Activated T-cell treated with anti-CD3 and anti-CD28 coated beads for 48 hours (primary cell): ENCODE results near the gene PNPLA2.

ENCODE experiments used
- DNase-seq: peaks from one replicate; pipeline ENCODE4 v3.0.0-alpha.2; 2020; ENCODE audit warnings: low read depth

The PNPLA2 gene, protein sequence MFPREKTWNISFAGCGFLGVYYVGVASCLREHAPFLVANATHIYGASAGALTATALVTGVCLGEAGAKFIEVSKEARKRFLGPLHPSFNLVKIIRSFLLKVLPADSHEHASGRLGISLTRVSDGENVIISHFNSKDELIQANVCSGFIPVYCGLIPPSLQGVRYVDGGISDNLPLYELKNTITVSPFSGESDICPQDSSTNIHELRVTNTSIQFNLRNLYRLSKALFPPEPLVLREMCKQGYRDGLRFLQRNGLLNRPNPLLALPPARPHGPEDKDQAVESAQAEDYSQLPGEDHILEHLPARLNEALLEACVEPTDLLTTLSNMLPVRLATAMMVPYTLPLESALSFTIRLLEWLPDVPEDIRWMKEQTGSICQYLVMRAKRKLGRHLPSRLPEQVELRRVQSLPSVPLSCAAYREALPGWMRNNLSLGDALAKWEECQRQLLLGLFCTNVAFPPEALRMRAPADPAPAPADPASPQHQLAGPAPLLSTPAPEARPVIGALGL

DNA sequence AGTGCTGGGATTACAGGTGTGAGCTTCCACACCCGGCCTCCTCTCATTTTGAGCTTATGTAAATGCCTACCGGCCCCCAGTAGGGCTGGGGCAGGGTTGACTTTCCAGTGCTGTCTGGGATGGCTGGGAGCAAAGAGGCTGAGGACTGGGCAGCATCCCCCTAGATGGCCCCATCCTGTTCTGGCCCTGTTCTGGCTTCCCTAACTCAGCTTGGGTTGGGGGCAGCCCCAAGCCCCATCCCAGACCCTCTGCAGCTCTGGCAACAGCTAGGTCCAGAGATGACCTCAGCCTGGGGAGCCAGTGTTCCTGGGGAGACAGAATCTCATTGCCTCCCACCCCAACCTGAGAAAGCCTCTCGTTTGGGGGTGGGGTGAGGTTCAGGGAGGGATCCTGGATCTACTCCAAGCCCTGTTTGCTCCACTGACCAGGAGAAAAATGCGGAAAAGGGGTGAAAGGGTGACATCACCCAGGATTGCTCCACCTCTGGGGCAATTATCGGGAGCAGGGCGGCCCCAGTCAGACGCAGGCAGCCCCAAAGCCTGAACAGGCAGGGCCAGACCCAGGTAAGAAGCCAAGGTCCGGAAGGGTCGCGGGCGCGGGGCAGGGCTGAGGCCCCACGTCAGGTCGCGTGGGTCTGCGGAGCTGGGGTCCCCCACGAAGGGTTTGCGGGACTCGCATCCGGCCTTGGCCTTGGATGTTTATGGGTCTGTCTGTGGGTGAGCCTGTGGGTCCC, at the start of gene PNPLA2:
PNPLA2 (plus strand) TSS at position 519 of the 733 bp plus-strand sequence. CDS start 805 bp downstream, outside the sequence.
- no peak for DNase-seq

- DNase-seq, result no peak
Measured at GRCh38 chr11:769887-770641, 48.6 kb upstream of the PNPLA2 start.

DNA sequence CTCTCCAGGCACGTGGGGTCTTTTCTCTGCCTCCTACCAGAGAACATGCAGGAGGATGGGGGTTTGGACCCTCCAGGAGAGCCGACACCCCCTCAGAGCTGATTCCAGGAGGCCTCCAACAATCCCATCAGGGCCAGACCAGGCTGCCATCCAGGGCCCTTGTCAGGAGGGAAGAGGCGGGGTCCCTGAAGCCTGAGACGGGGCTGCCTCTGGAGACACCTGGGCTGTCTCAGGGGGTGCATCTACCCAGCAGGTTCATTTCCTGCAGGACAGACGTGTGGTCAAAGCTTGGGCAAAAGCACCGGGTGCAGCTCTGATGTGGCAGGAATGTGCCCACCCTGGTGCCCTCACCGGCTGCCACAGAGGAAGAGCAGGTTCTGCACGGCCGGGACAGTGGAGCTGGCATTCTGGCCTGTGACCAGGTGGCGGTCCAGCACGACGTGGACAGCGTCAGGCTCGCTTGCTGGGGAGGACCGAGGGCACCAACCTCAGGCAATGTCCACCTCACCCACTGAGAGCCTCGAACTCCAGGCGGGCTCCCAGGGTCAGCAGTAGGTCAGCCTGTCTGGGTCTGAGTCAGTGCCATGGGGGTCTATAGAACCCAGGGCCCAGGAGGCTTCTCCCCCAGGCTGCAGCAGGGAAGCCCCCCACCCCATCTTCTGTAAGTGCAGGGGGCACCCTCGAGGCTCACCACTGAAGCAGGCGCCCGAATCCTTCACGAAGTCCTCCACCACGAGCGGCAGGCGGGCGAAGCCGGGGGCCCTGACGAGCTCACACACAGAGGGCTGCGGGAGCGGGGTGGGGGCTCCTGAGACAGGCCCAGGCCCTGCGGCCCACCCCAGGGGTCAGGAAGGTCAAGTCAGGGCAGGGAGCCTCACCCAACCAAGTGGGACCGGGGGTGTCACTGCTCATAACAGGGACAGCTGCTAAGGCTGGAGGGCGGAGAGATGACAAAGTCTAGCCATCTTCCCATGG, 47.8 kb upstream of the PNPLA2 start:
- no peak for DNase-seq

- DNase-seq, result no peak
Measured at GRCh38 chr11:771617-772204, 47.0 kb upstream of the PNPLA2 start.

GRCh38 chr11:772429-773390, 46.0 kb upstream of the PNPLA2 start:
- no peak for DNase-seq

DNA sequence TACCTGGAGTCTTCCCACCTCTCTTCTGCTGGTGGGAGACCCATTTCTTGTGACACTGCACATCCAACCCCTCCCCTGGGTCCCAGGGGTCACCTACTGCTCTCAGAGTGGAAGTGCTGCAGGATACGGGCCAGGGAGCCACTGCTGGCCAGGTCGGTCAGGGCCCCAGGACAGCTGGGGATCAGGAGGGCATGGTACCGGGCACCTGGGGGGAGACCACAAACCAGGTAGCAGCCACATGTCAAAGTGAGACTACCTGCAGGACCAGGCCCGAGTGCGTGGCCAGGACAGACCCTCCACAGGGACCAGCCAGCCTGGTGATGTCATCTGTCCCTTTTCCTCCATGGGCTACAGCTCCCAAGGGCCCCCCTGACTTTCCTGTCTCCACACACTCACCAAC, 45.3 kb upstream of the PNPLA2 start:
- no peak for DNase-seq

- no peak for DNase-seq
Measured at GRCh38 chr11:773830-774229, 44.9 kb upstream of the PNPLA2 start.

DNA sequence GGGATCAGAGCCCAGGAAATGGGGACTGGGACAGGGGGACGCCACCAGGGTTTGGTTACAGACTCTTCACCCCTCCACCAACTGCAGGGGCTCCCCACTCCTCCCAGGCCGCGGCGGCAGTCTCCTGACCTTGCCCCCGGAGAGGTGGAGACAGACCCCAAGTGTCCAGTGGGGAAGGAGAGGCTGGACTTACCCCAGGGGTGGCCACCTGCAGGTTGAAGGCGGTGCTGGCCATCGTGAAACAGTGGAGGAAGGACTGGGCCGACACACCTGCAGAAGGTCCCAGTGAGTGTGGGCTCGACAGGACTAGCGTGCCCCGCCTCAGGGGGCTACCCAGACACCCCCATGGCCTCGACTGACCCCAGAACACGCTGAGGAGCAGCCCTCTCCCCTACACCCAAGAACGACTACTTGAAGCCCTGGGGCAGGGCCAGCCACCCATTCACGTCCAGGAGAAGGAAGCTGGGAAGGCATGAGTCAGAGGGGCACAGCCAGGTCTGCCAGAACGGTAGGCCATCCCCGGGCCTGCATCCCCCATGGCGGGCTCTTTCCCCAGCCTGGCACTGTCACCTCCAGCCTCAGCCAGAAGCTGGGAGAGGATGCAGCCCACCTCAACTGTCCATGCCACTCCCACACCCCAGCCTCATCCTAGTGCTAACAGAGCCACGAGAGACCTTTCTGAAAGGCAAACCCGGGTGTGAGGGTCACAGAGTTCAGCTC, 43.7 kb upstream of the PNPLA2 start:
- no peak for DNase-seq

GRCh38 chr11:776263-776560, 42.5 kb upstream of the PNPLA2 start:
- DNase-seq, result no peak

DNA sequence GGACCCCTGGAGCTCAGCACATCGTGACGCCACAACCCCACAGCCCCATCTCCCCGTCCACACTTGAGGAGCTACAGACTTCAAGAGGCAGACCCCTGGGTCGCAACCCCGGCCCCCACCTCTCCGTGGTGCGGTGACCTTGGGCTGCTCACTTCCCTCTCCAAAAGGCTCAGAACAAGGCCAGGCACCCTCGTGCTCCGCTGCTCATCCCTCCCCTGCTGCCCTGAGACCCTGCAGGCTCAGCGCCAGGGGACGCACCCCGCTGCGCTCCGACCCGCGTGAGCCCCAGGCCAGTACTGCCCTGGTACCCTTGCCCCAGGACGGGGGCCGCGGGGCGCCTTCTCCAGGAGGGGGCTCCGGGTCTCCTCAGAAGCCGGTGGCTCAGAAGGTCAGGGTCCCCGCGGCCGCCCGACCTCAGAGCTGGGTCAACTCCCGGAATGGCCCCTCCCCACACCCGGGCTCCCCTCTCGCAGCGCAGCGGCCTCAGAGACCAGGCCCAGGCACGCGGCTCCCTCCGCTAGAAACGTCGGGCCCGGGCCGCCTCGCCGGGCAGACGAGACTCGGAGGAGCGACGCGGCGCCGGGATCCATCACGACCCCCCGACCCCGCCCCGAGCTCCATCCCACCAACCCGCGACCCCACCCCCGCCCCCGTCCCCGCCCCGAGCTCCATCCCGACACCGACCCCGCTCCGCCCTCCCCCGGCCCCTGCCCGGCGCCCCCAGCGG, 42.0 kb upstream of the PNPLA2 start:
- DNase-seq, result no peak

GRCh38 chr11:777288-778255, 41.1 kb upstream of the PNPLA2 start, which contains the start of gene GATD1:
Gene GATD1, minus strand, starts transcription at chr11:777487. Its CDS starts 25 bp downstream, at chr11:777462.
- peak; percentile 97 for DNase-seq

- DNase-seq, result no peak
Measured at GRCh38 chr11:778976-779954, 39.4 kb upstream of the PNPLA2 start.

- no peak for DNase-seq
Measured at GRCh38 chr11:779955-780532, 38.7 kb upstream of the PNPLA2 start.

DNA sequence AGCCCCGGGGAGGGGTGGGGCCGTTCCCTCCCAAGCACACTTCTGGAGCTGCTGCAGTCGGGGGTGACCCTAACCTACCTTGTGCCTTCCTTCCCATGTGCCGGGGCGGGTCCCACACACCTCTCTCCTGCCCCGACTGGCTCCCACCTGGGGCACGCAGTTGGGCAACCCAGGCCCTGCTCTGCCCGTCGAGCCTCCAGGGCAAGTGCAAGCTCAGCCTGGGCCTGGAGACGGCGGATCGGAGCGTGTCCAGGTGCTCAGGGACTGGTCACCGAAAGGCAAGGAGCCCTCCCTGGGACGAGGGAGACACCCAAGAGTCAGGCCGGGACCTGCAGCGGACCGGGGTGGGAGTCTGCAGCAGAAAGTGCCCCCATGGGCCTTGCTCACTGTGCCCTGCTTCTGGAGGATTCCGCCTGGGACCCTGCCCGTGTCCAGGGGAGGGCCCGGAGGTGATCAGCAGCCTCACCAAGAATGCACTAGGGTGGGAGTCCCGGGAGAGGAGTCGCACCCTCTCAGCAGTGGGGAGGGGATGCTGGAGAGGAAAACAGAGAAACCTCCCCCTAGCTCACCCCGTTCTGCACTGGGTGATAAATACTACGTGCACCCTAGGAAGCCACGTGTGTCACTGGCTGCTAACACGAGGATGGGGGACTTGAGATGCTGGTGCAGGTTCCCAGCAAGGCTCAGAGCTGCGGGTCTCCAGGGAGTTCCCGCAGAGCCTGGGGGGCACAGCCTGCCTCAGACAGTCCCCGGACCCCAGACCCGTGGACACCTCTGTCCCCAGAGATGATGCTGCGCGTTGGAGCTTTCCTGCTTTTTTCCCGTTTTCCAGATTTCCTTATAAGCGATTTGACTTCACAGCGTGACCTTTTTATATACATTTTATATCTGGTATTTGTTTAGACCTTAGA, 36.2 kb upstream of the PNPLA2 start:
- no peak for DNase-seq
